Activated T-helper 2 cell treated with anti-CD3 and anti-CD28 coated beads, Interferon-gamma antibody, Interleukin-2, Interleukin-4, amounts not matched to agents 10 μg/mL and 5 μg/mL and 100 μg/mL, durations not matched to agents 14 hours and 24 hours and 36 hours (primary cell): ENCODE measurements around the gene PTPRCAP. TPM values are rescaled to one million over a fixed set of nuclear protein-coding genes. Genes with fewer than 3 reads are reported as not detected.

Experiments used
- DNase-seq: peaks from one replicate; pipeline ENCODE4 v3.0.0; 2021; ENCODE audit warnings: low spot score
- H3K27ac Mint-ChIP-seq: one replicate; pipeline ENCODE4 v1.8.0; 2021; ENCODE audit warnings: mixed read lengths
- H3K27me3 Mint-ChIP-seq: one replicate; pipeline ENCODE4 v1.8.0; 2021; ENCODE audit warnings: low read depth, mixed read lengths
- H3K36me3 Mint-ChIP-seq: one replicate; pipeline ENCODE4 v1.8.0; 2021; ENCODE audit warnings: low read depth, mixed read lengths
- H3K4me1 Mint-ChIP-seq: one replicate; pipeline ENCODE4 v1.8.0; 2021; ENCODE audit warnings: low read depth, mixed read lengths
- H3K4me3 Mint-ChIP-seq: one replicate; pipeline ENCODE4 v1.8.0; 2021; ENCODE audit warnings: low read depth, mild to moderate bottlenecking, moderate library complexity, mixed read lengths
- H3K9me3 Mint-ChIP-seq: one replicate; pipeline ENCODE4 v1.8.0; 2021; ENCODE audit warnings: mixed read lengths
- intact Hi-C: fragments of 100-400 bp; cut with micrococcal nuclease; formaldehyde crosslinking; loops from one replicate; pipeline ENCODE4 v1.15.1; 2023
- total RNA-seq: library from RNA; stranded (reverse); gene quantifications from 2 replicates; pipeline ENCODE4 v1.2.3, GENCODE V29; 2022

PTPRCAP gene
- total RNA-seq, 1 donor from 2014 or later, result 89.8 TPM

GRCh38 chr11:67463186-67463585, 25.7 kb upstream of the PTPRCAP start:
- no peak for DNase-seq
- Mint-ChIP-seq H3K4me1 (peaks cover 26% of the 10 kb centered on the region), H3K27ac (no peak overlapping the region), H3K9me3 (no peaks in the 10 kb centered on the region), H3K27me3 (peaks cover 6% of the 10 kb centered on the region), H3K4me3 (no peak overlapping the region), H3K36me3 (peaks cover 12% of the 10 kb centered on the region)
- intact Hi-C loops, result no loop called here

- H3K4me1 Mint-ChIP-seq, result peaks cover 4% of the 10 kb centered on the region
- H3K9me3 Mint-ChIP-seq, result no peaks in the 10 kb centered on the region
- no peaks in the 10 kb centered on the region for H3K36me3 Mint-ChIP-seq
- intact Hi-C loops, result no loop called here
- no peak overlapping the region for H3K4me3 Mint-ChIP-seq
- no peak overlapping the region for H3K27ac Mint-ChIP-seq
- peaks cover 6% of the 10 kb centered on the region for H3K27me3 Mint-ChIP-seq
- no peak for DNase-seq
Measured at GRCh38 chr11:67458266-67458665, 20.8 kb upstream of the PTPRCAP start.

DNA sequence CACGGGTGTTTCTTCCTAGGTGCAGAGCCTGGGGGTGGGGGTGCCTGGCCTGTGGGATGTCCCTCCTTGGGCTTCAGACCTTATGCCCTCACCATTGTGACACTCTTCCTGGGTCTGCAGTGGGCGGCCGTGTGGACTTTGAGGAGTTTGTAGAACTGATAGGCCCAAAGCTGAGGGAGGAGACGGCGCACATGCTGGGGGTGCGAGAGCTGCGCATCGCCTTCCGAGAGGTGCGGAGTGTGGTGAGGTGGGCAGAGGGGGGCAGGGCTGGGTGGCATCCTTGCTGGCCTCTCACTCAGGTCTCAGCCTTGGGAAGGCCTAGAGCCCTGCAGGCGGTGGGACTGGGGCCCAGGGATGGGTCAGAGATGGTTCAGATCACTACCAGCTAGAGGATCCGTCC, 20.0 kb upstream of the PTPRCAP start:
- Mint-ChIP-seq H3K4me3 (no peak overlapping the region), H3K27me3 (peaks cover 6% of the 10 kb centered on the region), H3K4me1 (peaks cover 4% of the 10 kb centered on the region), H3K9me3 (no peaks in the 10 kb centered on the region), H3K27ac (no peak overlapping the region), H3K36me3 (no peaks in the 10 kb centered on the region)
- intact Hi-C loops, result no loop called here
- no peak for DNase-seq

- DNase-seq, result no peak
- H3K36me3 Mint-ChIP-seq, result no peaks in the 10 kb centered on the region
- H3K4me3 Mint-ChIP-seq, result no peak overlapping the region
- intact Hi-C loops, result no loop called here
- H3K4me1 Mint-ChIP-seq, result peaks cover 4% of the 10 kb centered on the region
- no peaks in the 10 kb centered on the region for H3K9me3 Mint-ChIP-seq
- H3K27me3 Mint-ChIP-seq, result peaks cover 6% of the 10 kb centered on the region
- H3K27ac Mint-ChIP-seq, result no peak overlapping the region
Measured at GRCh38 chr11:67456068-67456705, 18.7 kb upstream of the PTPRCAP start.

- intact Hi-C loops, result no loop called here
- Mint-ChIP-seq H3K27me3 (peaks cover 3% of the 10 kb centered on the region), H3K4me1 (peaks cover 2% of the 10 kb centered on the region), H3K27ac (no peak within 1 kb of the TSS), H3K36me3 (no peaks in the 10 kb centered on the region), H3K4me3 (no peak within 1 kb of the TSS), H3K9me3 (no peaks in the 10 kb centered on the region)
- no peak for DNase-seq
Measured at GRCh38 chr11:67455054-67455453, 17.6 kb upstream of the PTPRCAP start, which contains the start of gene CABP4. TSS of gene CABP4 (plus strand) at chr11:67455354. CDS start at chr11:67455424, 70 bp downstream.

- intact Hi-C loops, result no loop called here
- H3K27me3 Mint-ChIP-seq, result no peaks in the 10 kb centered on the region
- H3K4me1 Mint-ChIP-seq, result peaks cover 5% of the 10 kb centered on the region
- H3K9me3 Mint-ChIP-seq, result no peaks in the 10 kb centered on the region
- no peak overlapping the region for H3K4me3 Mint-ChIP-seq
- H3K36me3 Mint-ChIP-seq, result no peaks in the 10 kb centered on the region
- no peak overlapping the region for H3K27ac Mint-ChIP-seq
- no peak for DNase-seq
Measured at GRCh38 chr11:67453816-67454732, 16.6 kb upstream of the PTPRCAP start.

- H3K36me3 Mint-ChIP-seq, result no peaks in the 10 kb centered on the region
- no peak within 1 kb of the TSS for H3K27ac Mint-ChIP-seq
- intact Hi-C loops, result no loop called here
- H3K9me3 Mint-ChIP-seq, result no peaks in the 10 kb centered on the region
- no peak within 1 kb of the TSS for H3K4me3 Mint-ChIP-seq
- H3K4me1 Mint-ChIP-seq, result peaks cover 11% of the 10 kb centered on the region
- H3K27me3 Mint-ChIP-seq, result no peaks in the 10 kb centered on the region
- DNase-seq, result no peak
Measured at GRCh38 chr11:67452141-67452952, 14.9 kb upstream of the PTPRCAP start, which contains the start of gene GPR152. TSS of gene GPR152 (minus strand) at chr11:67452729. CDS start at chr11:67452724, 5 bp downstream.

DNA sequence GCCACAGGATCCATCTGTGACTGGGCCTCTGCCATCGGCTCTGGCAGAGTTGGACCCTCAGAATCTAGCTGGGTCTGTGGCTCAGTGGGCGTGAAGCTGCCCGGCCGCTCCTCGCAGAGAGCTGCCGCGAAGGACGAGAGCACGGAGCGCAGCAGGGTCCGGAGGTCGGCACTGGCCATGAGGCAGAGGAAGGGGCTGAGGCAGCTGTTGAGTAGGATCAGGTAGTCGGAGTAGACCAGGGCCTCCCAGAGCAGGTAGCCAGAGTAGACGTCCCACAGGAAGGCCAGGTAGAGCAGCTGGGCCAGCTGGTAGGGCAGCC, 14.1 kb upstream of the PTPRCAP start:
- no peaks in the 10 kb centered on the region for H3K9me3 Mint-ChIP-seq
- no peak overlapping the region for H3K27ac Mint-ChIP-seq
- peaks cover 13% of the 10 kb centered on the region for H3K4me1 Mint-ChIP-seq
- H3K4me3 Mint-ChIP-seq, result no peak overlapping the region
- H3K27me3 Mint-ChIP-seq, result no peaks in the 10 kb centered on the region
- H3K36me3 Mint-ChIP-seq, result no peaks in the 10 kb centered on the region
- intact Hi-C loops, result no loop called here
- no peak for DNase-seq

- no peaks in the 10 kb centered on the region for H3K36me3 Mint-ChIP-seq
- DNase-seq, result no peak
- no peak overlapping the region for H3K27ac Mint-ChIP-seq
- intact Hi-C loops, result no loop called here
- H3K27me3 Mint-ChIP-seq, result no peaks in the 10 kb centered on the region
- peaks cover 15% of the 10 kb centered on the region for H3K4me1 Mint-ChIP-seq
- H3K9me3 Mint-ChIP-seq, result no peaks in the 10 kb centered on the region
- no peak overlapping the region for H3K4me3 Mint-ChIP-seq
Measured at GRCh38 chr11:67450796-67451657, 13.5 kb upstream of the PTPRCAP start.

- Mint-ChIP-seq H3K36me3 (no peaks in the 10 kb centered on the region), H3K9me3 (no peaks in the 10 kb centered on the region), H3K27ac (peak overlapping the region; percentile 9), H3K4me1 (peaks cover 28% of the 10 kb centered on the region), H3K27me3 (no peaks in the 10 kb centered on the region), H3K4me3 (no peak overlapping the region)
- DNase-seq, result no peak
- intact Hi-C loops, result no loop called here
Measured at GRCh38 chr11:67449116-67449844, 11.8 kb upstream of the PTPRCAP start.

- Mint-ChIP-seq H3K4me3 (no peak overlapping the region), H3K36me3 (no peaks in the 10 kb centered on the region), H3K27me3 (no peaks in the 10 kb centered on the region), H3K9me3 (no peaks in the 10 kb centered on the region), H3K27ac (peak overlapping the region; percentile 8), H3K4me1 (peaks cover 31% of the 10 kb centered on the region)
- intact Hi-C loops, result no loop called here
- no peak for DNase-seq
Measured at GRCh38 chr11:67448220-67448609, 10.7 kb upstream of the PTPRCAP start.
